Karpas-422 (cell line): ENCODE measurements around the gene MORC1. TPM values are rescaled to one million over a fixed set of nuclear protein-coding genes. Genes with fewer than 3 reads are reported as not detected.

Source experiments
- DNase-seq: peaks from one replicate; pipeline ENCODE4 v3.0.0-alpha.2; 2015
- H2AFZ ChIP-seq: fragments of 200-600 bp; sonication (generic); 2 replicates; pipeline ENCODE4 v1.6.1; 2014; ENCODE audit warnings: antibody characterized with exemption, low read length, mixed read lengths
- H3K27ac ChIP-seq: fragments of 200-600 bp; sonication (generic); 2 replicates; pipeline ENCODE4 v1.5.1; 2014; ENCODE audit warnings: mild to moderate bottlenecking, low read length, moderate library complexity
- H3K27me3 ChIP-seq: fragments of 200-600 bp; sonication (generic); 2 replicates; pipeline ENCODE4 v1.6.1; 2014; ENCODE audit warnings: low read length, mixed read lengths
- H3K36me3 ChIP-seq: fragments of 200-600 bp; sonication (generic); 2 replicates; pipeline ENCODE4 v1.6.1; 2014; ENCODE audit warnings: low read length, mixed read lengths; ENCODE audit not compliant: insufficient read depth
- H3K4me1 ChIP-seq: fragments of 200-600 bp; sonication (generic); 2 replicates; pipeline ENCODE4 v1.6.1; 2014; ENCODE audit warnings: mild to moderate bottlenecking, low read length, mixed read lengths
- H3K4me2 ChIP-seq: fragments of 200-600 bp; sonication (generic); 2 replicates; pipeline ENCODE4 v1.6.1; 2014; ENCODE audit warnings: low read length, low read depth, mild to moderate bottlenecking; ENCODE audit not compliant: poor library complexity, severe bottlenecking
- H3K4me3 ChIP-seq: fragments of 200-600 bp; sonication (generic); 2 replicates; pipeline ENCODE4 v1.5.1; 2014; ENCODE audit warnings: mild to moderate bottlenecking, antibody characterized with exemption, low read length, mixed read lengths
- H3K79me2 ChIP-seq: fragments of 200-600 bp; sonication (generic); 2 replicates; pipeline ENCODE4 v1.6.1; 2014; ENCODE audit warnings: mild to moderate bottlenecking, low read length, mixed read lengths
- H3K9ac ChIP-seq: fragments of 200-600 bp; sonication (generic); 2 replicates; pipeline ENCODE4 v1.6.0; 2014; ENCODE audit warnings: low read length
- H3K9me2 ChIP-seq: fragments of 200-600 bp; sonication (generic), shearing (Covaris generic); replicated peaks from 2 replicates; pipeline ENCODE4 v1.6.0; 2014; ENCODE audit warnings: mild to moderate bottlenecking, low read length, moderate library complexity; ENCODE audit not compliant: insufficient read depth
- H3K9me3 ChIP-seq: fragments of 300-700, 200-600 bp; sonication (generic); 2 replicates; pipeline ENCODE4 v1.6.1; 2014; ENCODE audit warnings: low read length, mixed read lengths
- H4K20me1 ChIP-seq: fragments of 200-600 bp; sonication (generic); 2 replicates; pipeline ENCODE4 v1.6.1; 2014; ENCODE audit warnings: mild to moderate bottlenecking, antibody characterized with exemption, low read length, low read depth; ENCODE audit not compliant: insufficient read depth
- total RNA-seq: library from RNA; depleted of rRNA; stranded (reverse); fragments of >200 nt; shearing (Covaris generic); gene quantifications from 2 replicates; pipeline ENCODE4 v1.2.3, GENCODE V29; 2014; ENCODE audit warnings: low replicate concordance

MORC1 gene
- total RNA-seq, 1 experiment from 2014 or later, result not detected

DNA sequence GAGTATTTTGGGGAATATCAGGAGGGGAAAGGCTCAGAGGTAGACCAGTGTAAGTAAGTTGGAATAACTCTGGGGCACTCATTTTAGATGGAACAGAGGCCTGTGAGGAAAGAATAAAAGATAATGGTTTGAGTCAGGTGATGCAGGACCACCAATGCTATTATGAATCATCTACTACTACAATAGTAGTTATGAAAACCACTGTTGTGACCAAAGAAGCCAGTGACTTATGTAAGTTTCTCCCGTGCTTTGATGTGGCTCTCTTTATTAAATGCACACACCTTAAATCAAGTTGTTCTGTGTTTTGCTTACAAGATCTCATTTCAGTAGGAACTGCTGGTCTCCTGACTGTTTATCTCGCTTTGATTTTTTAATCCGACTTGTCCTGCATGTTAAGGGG, 151.2 kb downstream of the MORC1 start:
- Histone ChIP-seq H3K36me3 (no peaks in the 10 kb centered on the region), H3K9ac (no peak overlapping the region), H3K4me3 (no peak overlapping the region), H3K4me1 (no peaks in the 10 kb centered on the region), H3K27ac (no peak overlapping the region), H3K9me2 (no peaks in the 10 kb centered on the region), H4K20me1 (no peaks in the 10 kb centered on the region), H3K9me3 (no peaks in the 10 kb centered on the region), H3K27me3 (no peaks in the 10 kb centered on the region), H3K4me2 (no peak overlapping the region), H3K79me2 (no peaks in the 10 kb centered on the region), H2AFZ (no peak overlapping the region)
- no peak for DNase-seq

DNA sequence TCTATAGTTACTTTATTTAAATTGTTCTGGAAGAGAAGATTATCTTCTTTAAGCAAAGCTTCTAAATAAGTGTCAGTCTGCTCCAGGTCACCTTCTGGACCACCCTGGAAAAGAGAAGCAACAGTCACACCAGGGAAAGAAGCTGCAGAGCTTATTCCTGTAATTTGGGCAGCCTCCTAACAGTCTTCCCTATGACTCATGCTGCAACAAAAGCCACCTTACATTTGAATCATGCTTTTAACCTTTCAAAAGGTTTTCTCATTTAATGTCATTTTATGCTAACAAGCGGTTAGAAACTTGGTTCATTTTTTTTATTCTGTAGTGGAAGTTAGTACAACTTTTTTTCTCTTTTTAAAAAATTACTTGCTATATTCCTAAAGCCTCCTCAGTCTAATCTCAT, 158.9 kb downstream of the MORC1 start:
- H3K4me3 ChIP-seq, result no peak overlapping the region
- no peak overlapping the region for H2AFZ ChIP-seq
- H3K9me3 ChIP-seq, result no peaks in the 10 kb centered on the region
- H3K4me1 ChIP-seq, result no peaks in the 10 kb centered on the region
- no peaks in the 10 kb centered on the region for H3K79me2 ChIP-seq
- H3K9ac ChIP-seq, result no peak overlapping the region
- no peaks in the 10 kb centered on the region for H3K36me3 ChIP-seq
- no peaks in the 10 kb centered on the region for H4K20me1 ChIP-seq
- no peak overlapping the region for H3K27ac ChIP-seq
- no peaks in the 10 kb centered on the region for H3K9me2 ChIP-seq
- H3K4me2 ChIP-seq, result no peak overlapping the region
- no peaks in the 10 kb centered on the region for H3K27me3 ChIP-seq
- no peak for DNase-seq

DNA sequence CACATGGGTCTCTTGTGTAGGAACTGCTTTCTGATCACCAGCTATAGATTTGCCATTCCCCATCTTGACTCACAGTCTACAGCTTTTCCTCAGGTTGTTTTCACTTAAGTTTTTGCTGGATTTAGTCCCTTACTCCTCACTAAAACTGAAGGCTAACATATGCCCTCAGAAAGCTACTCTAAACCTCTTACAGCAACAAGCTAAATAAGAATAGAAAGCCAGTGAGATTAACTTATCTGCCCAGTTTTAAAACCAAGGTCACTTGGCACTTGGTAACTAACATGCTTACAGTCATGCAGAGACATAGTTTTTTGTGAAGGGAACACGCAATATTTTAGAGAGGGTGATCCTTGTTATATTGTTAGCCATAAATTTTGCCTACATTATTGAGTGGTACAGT, 164.2 kb downstream of the MORC1 start, which contains the start of gene GUCA1C:
Gene GUCA1C (minus strand): TSS at position 180 of the 400 bp plus-strand sequence. CDS start 117 bp downstream, at position 63.
- H2AFZ ChIP-seq, result no peak within 1 kb of the TSS
- H3K4me1 ChIP-seq, result no peaks in the 10 kb centered on the region

DNA sequence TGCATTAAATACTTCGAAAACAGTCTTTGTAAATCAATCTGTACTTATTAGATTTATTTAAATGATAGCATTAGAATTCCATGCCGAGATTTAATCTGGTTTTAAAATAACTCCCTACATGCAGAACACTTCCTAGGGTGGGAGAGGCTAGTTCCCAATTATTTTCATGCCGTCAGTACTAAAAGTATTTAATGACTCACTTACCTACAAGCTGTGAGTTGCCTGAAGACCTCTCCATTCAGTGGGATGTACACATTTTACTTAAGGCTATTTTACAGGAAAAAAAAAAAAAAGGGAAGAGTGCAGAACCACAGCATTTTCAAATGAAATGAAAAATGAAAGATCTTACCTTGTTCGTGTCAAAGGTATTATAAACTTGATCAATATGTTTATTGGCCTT, 164.7 kb downstream of the MORC1 start:
- Histone ChIP-seq H3K4me2 (no peak overlapping the region), H4K20me1 (no peaks in the 10 kb centered on the region), H3K9me3 (no peaks in the 10 kb centered on the region), H3K9me2 (no peaks in the 10 kb centered on the region), H3K36me3 (no peaks in the 10 kb centered on the region), H3K9ac (no peak overlapping the region), H3K4me1 (no peaks in the 10 kb centered on the region), H3K4me3 (no peak overlapping the region), H3K27ac (no peak overlapping the region), H3K27me3 (no peaks in the 10 kb centered on the region), H3K79me2 (no peaks in the 10 kb centered on the region), H2AFZ (no peak overlapping the region)
- DNase-seq, result no peak

More for the DNA sequence above, 164.2 kb downstream of the MORC1 start, which contains the start of gene GUCA1C:
- Histone ChIP-seq H3K79me2 (no peaks in the 10 kb centered on the region), H3K9ac (no peak within 1 kb of the TSS), H3K4me3 (no peak within 1 kb of the TSS), H3K27me3 (no peaks in the 10 kb centered on the region), H4K20me1 (no peaks in the 10 kb centered on the region), H3K36me3 (no peaks in the 10 kb centered on the region), H3K9me3 (no peaks in the 10 kb centered on the region), H3K4me2 (no peak within 1 kb of the TSS), H3K27ac (no peak within 1 kb of the TSS), H3K9me2 (no peaks in the 10 kb centered on the region)
- no peak for DNase-seq

DNA sequence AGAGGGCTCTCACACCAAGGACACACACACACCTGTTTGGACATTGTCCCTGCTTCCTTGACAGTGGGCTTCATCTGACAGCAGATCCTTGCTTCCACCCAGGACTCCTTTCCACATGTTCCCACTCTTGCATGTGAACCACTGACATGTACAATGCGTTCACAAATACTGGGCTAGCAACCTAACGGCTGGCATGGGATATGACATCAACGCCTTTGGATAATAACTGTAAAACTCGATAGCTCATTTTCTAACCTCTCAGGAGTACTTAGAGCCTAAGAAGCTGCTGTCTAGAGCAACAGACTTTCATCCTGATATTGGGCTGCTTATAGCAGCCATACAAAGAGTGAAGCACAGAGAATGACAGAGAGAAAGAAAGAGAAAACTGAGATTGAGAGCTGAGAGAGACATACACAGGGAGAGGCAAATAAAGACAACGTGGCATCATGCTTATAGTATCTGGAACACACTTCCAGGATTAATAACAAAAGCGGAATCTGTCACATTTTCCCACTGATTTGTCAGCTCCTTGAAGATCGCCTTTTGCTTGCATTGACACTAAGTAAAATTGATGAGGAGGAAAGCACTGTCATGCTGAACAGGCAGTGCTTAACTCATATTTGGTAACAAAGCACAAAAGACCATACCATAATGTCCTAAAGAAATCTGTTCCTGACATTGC, 166.0 kb downstream of the MORC1 start:
- Histone ChIP-seq H4K20me1 (no peaks in the 10 kb centered on the region), H3K27ac (no peak overlapping the region), H3K4me1 (no peaks in the 10 kb centered on the region), H3K9me3 (no peaks in the 10 kb centered on the region), H3K4me3 (no peak overlapping the region), H3K36me3 (no peaks in the 10 kb centered on the region), H3K27me3 (no peaks in the 10 kb centered on the region), H3K9me2 (no peaks in the 10 kb centered on the region), H2AFZ (no peak overlapping the region), H3K9ac (no peak overlapping the region), H3K79me2 (no peaks in the 10 kb centered on the region), H3K4me2 (no peak overlapping the region)
- no peak for DNase-seq

DNA sequence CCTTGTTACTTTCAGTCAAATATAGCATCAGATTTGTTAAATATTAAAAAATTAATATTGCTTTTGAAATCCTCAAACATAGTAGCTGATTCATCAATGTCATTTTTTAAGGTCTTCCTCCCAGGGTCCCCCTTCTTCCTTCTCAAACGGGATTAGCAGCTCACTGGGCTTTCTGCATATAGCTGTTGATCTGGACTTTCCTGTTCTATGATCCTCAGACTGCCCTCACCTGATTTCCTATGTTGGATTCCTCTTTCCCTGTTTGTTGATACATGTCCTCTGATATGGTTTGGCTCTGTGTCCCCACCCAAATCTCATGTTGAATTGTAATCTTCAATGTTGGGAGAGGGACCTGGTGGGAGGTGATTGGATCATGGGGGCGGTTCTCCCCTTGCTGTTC, 170.1 kb downstream of the MORC1 start:
- H3K4me2 ChIP-seq, result no peak overlapping the region

DNA sequence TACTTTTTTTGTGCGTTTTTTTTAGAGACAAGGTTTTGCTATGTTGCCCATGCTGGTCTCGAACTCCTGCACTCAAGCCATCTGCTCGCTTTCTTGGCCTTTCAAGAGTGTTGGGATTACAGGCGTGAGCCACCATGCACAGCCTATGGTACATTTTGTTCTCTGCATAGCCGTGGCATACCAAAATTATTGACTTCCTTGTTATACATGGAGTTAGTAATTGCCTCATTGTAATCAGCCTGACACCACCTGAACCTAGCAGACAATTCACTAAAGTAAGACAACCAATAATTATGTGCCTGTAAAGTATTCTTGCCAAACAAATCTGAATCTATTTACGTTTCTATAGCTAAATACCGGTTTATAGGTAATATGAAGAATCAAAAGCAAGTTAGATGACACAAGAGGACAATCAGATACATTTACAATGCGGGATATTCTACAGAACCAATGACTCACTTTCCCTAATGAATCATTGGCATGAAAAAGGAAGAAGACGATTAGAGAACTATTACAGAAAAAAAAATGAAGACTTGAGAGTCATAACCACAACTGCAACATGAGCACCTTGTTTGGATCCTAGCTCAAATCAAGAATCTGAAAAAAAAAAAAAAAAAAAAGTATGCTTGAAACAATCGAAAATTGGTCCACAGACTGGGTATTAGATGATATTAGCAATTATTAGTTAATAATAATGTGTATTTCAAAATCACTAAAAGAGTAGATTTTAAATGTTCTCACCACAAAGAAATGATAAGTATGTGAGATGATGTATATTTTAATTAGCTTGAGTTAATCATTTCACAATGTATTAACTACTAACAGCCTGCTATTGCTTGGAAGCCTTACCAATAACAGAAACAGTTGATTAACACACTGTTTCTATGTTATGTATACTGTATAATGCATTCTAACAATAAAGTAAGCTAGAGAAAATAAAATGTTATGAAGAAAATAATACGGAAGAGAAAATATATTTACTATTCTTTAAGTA, 171.3 kb downstream of the MORC1 start:
- Histone ChIP-seq H3K27me3 (no peaks in the 10 kb centered on the region), H3K9me2 (no peaks in the 10 kb centered on the region), H3K9ac (no peak overlapping the region), H4K20me1 (no peaks in the 10 kb centered on the region), H2AFZ (no peak overlapping the region), H3K4me1 (no peaks in the 10 kb centered on the region), H3K4me3 (no peak overlapping the region), H3K4me2 (no peak overlapping the region), H3K36me3 (no peaks in the 10 kb centered on the region), H3K9me3 (no peaks in the 10 kb centered on the region), H3K27ac (no peak overlapping the region), H3K79me2 (no peaks in the 10 kb centered on the region)
- DNase-seq, result no peak

More for the DNA sequence above, 170.1 kb downstream of the MORC1 start:
- no peaks in the 10 kb centered on the region for H3K27me3 ChIP-seq
- H3K36me3 ChIP-seq, result no peaks in the 10 kb centered on the region
- no peaks in the 10 kb centered on the region for H3K9me2 ChIP-seq
- H3K9ac ChIP-seq, result no peak overlapping the region
- no peak overlapping the region for H2AFZ ChIP-seq
- no peaks in the 10 kb centered on the region for H4K20me1 ChIP-seq
- no peaks in the 10 kb centered on the region for H3K9me3 ChIP-seq
- no peaks in the 10 kb centered on the region for H3K4me1 ChIP-seq
- H3K79me2 ChIP-seq, result no peaks in the 10 kb centered on the region
- no peak overlapping the region for H3K27ac ChIP-seq
- no peak for DNase-seq
- no peak overlapping the region for H3K4me3 ChIP-seq

DNA sequence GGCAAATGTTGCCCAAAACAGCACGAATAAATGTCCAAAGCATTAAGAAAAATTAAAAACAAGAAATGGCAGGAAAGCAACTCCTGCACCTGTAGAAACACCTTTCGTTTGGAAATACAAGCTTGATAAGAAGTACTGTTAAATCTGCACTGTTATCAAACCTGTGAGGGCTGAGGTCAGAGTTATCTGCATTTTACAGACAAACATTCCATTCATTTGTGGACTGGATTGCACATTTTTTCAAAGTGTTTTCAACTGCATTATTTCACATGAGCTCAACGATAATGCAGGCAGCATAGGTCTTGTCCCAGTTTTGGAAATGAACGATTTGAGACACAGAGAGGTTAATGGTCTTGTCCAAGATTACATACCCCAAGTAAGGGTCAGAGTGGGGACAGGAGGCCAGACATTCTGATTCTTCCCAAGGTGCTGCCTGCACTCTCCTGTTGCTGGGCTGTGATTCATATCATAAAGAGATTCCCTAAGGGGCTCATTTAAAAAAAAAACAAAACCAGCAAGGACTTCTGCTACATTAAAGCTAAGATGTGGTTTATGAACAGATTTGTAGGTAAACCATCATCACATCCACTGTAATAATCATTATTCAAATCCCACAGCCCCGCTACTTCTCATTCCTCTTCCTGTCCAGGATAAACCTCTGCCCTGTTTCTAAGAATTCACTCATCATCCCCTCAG, 177.2 kb downstream of the MORC1 start:
- Histone ChIP-seq H3K9ac (no peak overlapping the region), H3K4me2 (no peak overlapping the region), H3K36me3 (no peaks in the 10 kb centered on the region), H3K4me1 (no peaks in the 10 kb centered on the region), H3K79me2 (no peaks in the 10 kb centered on the region), H3K9me3 (no peaks in the 10 kb centered on the region), H3K4me3 (no peak overlapping the region), H3K9me2 (no peaks in the 10 kb centered on the region), H3K27me3 (no peaks in the 10 kb centered on the region), H4K20me1 (no peaks in the 10 kb centered on the region), H3K27ac (no peak overlapping the region), H2AFZ (no peak overlapping the region)
- no peak for DNase-seq
